K562 (cell line): ENCODE data around the gene DDX39A. TPM values are rescaled to one million over a fixed set of nuclear protein-coding genes. Genes with fewer than 3 reads are reported as not detected.

Experiments
- ETS1 ChIP-seq: conservative IDR thresholded peaks from 2 replicates; pipeline ENCODE4 v1.6.1; 2011; ENCODE audit warnings: low read depth, mild to moderate bottlenecking, low read length; ENCODE audit not compliant: control insufficient read depth
- HDAC3 ChIP-seq: fragments of 450-650 bp; IDR thresholded peaks from 2 replicates; pipeline ENCODE4 v1.6.1; 2018; ENCODE audit warnings: borderline replicate concordance, mild to moderate bottlenecking, moderate library complexity; ENCODE audit not compliant: partially characterized antibody
- MBD2 ChIP-seq: sonication (generic); IDR thresholded peaks from 2 replicates; pipeline ENCODE4 v1.6.1; 2016; ENCODE audit warnings: low read depth, borderline replicate concordance
- RERE ChIP-seq: sonication (generic); formaldehyde crosslinking; IDR thresholded peaks from 2 replicates; pipeline ENCODE4 v1.8.0; 2023; ENCODE audit warnings: missing genetic modification reagents, mild to moderate bottlenecking, borderline replicate concordance
- SLC30A9 ChIP-seq: fragments of 250-450 bp; sonication (Bioruptor Pico); IDR thresholded peaks from 2 replicates; pipeline ENCODE4 v1.8.0; 2022; ENCODE audit warnings: mild to moderate bottlenecking, moderate library complexity
- STAG1 ChIP-seq: sonication (generic); formaldehyde crosslinking; IDR thresholded peaks from 2 replicates; pipeline ENCODE4 v1.5.0; 2020; ENCODE audit warnings: missing genetic modification reagents, borderline replicate concordance
- STAT5A ChIP-seq: IDR thresholded peaks from 2 replicates; pipeline ENCODE4 v1.6.1; 2012; ENCODE audit warnings: low read length, inconsistent platforms, borderline replicate concordance
- XRCC3 ChIP-seq: fragments of 450-650 bp; IDR thresholded peaks from 2 replicates; pipeline ENCODE4 v1.6.1; 2017; ENCODE audit warnings: mild to moderate bottlenecking, moderate library complexity
- polyA plus RNA-seq, 8 experiments: library from polyadenylated mRNA; depleted of rRNA in 4 of 8; stranded (reverse) in 5 of 8; unstranded in 3 of 8; fragments of >200 nt; fragmentation: Nextera tagmentation in 2 of 8; fragmentation: Illumina TruSeq in 1 of 8; extraction: Ambion mirVana in 2 of 8; extraction: Trizol in 1 of 8; gene quantifications; 2 replicates each; pipeline versions ENCODE4 v1.2.1 to v1.2.3, GENCODE V29; 2011 to 2014; ENCODE audit warnings: inconsistent platforms in 1 of 8, missing spikeins in 1 of 8
- total RNA-seq, 7 experiments: library from RNA; depleted of rRNA in 6 of 7; stranded (reverse); fragments of >200 nt in 6 of 7; fragmentation: Illumina TruSeq in 2 of 7; extraction: Trizol in 2 of 7; gene quantifications; 2 replicates each; pipeline versions ENCODE4 v1.2.1 to v1.2.3, GENCODE V29; 2011 to 2021; ENCODE audit warnings: low replicate concordance in 1 of 7
- TF ChIP-seq, protein P1 (sequence below): fragments of 200-800 bp; sonication (Bioruptor generic); IDR thresholded peaks from 2 replicates; pipeline ENCODE4 v1.6.1; 2017; ENCODE audit warnings: missing genetic modification characterization, missing compliant biosample characterization
- TF ChIP-seq, protein P2 (sequence below): IDR thresholded peaks from 3 replicates; pipeline ENCODE4 v1.6.1; 2011; ENCODE audit warnings: borderline replicate concordance, mild to moderate bottlenecking; ENCODE audit not compliant: insufficient read length, insufficient read depth
- TF ChIP-seq, protein P3 (sequence below), 2 experiments: fragments of 450-650 bp; conservative IDR thresholded peaks; 2 replicates each; pipeline ENCODE4 v1.6.1; 2017; ENCODE audit warnings: mild to moderate bottlenecking in 2 of 2, moderate library complexity in 2 of 2

DDX39A gene
- total and polyA plus RNA-seq, 9 of the 15 experiments (the other 6 are each of a cell fraction or from before 2014, with no cell fraction given), result 90.3 to 250 (median 188) TPM

GRCh38 chr19:14408491-14409145, 10.5 kb downstream of the DDX39A start (continued):
- TF ChIP-seq MBD2, result no peak
- TF ChIP-seq, protein P1, sequence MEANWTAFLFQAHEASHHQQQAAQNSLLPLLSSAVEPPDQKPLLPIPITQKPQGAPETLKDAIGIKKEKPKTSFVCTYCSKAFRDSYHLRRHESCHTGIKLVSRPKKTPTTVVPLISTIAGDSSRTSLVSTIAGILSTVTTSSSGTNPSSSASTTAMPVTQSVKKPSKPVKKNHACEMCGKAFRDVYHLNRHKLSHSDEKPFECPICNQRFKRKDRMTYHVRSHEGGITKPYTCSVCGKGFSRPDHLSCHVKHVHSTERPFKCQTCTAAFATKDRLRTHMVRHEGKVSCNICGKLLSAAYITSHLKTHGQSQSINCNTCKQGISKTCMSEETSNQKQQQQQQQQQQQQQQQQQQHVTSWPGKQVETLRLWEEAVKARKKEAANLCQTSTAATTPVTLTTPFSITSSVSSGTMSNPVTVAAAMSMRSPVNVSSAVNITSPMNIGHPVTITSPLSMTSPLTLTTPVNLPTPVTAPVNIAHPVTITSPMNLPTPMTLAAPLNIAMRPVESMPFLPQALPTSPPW (CRISPR knock-in tag), result 0 out of 2 replicates have a peak, but pooled peaks have one; percentile 13
- no peak for TF ChIP-seq RERE (CRISPR knock-in tag)
- TF ChIP-seq, protein P2, sequence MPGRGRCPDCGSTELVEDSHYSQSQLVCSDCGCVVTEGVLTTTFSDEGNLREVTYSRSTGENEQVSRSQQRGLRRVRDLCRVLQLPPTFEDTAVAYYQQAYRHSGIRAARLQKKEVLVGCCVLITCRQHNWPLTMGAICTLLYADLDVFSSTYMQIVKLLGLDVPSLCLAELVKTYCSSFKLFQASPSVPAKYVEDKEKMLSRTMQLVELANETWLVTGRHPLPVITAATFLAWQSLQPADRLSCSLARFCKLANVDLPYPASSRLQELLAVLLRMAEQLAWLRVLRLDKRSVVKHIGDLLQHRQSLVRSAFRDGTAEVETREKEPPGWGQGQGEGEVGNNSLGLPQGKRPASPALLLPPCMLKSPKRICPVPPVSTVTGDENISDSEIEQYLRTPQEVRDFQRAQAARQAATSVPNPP, result no peak
- TF ChIP-seq HDAC3, result no peak
- TF ChIP-seq STAT5A, result no peak
- TF ChIP-seq ETS1, result no peak
- no peak for TF ChIP-seq XRCC3
- TF ChIP-seq STAG1 (CRISPR knock-in tag), result no peak
- TF ChIP-seq, protein P3, sequence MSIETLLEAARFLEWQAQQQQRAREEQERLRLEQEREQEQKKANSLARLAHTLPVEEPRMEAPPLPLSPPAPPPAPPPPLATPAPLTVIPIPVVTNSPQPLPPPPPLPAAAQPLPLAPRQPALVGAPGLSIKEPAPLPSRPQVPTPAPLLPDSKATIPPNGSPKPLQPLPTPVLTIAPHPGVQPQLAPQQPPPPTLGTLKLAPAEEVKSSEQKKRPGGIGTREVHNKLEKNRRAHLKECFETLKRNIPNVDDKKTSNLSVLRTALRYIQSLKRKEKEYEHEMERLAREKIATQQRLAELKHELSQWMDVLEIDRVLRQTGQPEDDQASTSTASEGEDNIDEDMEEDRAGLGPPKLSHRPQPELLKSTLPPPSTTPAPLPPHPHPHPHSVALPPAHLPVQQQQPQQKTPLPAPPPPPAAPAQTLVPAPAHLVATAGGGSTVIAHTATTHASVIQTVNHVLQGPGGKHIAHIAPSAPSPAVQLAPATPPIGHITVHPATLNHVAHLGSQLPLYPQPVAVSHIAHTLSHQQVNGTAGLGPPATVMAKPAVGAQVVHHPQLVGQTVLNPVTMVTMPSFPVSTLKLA (conservative IDR thresholded peaks at IDR 0.05), result no peak
- no peak for TF ChIP-seq SLC30A9
